22Rv1 (cell line): ENCODE results near the gene SORCS2.

Source experiments
- CTCF ChIP-seq: fragments of 450-650 bp; IDR thresholded peaks from 2 replicates; pipeline ENCODE4 v1.5.1; 2017; ENCODE audit warnings: mild to moderate bottlenecking
- ZFX ChIP-seq: fragments of 450-650 bp; IDR thresholded peaks from 2 replicates; pipeline ENCODE4 v1.6.1; 2017; ENCODE audit warnings: antibody characterized with exemption, borderline replicate concordance

- TF ChIP-seq CTCF: no peak
- TF ChIP-seq ZFX: no peak
These were observed 93.8 kb downstream of the SORCS2 start for GRCh38 chr4:7286170-7286569.
